ENCODE data around the gene NTSR1.

NTSR1 gene

DNA sequence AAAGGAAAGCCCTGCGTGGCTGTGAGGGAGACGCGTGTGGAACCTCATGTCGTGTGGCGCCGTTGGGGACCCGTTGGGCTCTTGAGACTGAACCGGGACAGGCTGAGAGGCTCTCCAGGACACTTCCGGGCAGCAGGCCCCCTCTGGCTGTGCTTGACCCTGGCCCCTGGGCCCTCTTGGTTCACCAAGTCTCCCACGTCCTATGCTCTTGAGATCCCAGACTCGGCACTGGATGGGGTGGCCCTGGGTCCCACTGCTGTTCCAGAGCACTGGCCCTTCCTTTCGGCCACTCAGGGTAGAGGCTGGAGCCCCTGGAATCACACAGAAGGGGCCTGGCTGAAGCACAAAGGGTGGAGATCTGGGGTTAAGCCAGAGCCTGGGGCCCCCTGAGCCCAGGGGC lies 30.4 kb downstream of the NTSR1 start:
- TF ChIP-seq CTCF (IDR thresholded peaks at IDR 0.05; ENCODE audit: low read depth, low read length): no peak
- DNase-seq (ENCODE audit: extremely low read depth, low read depth): no peak

DNA sequence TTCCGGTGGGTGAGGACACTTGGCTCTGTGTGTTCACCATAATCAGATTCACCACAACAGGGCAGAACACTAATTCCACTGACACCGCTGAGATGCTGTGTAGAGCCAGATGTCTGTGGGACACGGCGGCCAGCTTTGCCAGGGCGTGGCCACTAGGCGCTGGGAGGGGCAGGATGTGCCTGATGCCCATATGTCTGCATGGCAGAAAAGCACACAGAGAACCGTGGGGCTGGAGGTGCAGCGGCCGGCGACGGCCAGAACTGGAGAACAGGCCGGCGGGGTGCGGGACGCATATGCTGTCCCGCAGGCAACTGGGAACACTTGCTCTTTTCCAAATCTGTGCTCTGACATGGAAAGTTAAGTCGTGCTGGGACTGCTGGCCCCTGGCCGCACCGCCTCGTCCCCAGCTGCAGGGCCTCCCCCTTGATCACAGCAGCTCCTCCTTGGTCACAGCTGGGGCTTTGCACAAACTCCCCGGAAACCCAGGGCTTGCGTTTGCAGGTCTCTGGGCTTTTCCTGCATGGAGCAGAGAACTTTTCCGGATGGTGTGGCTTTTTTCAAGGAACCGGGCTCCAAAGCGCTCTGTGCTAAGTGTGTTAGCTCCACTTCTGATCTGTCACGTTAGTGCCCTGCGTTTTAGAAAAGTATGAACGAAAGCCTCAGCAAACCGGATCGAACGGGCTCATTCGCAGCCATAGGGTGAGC lies 31.1 kb downstream of the NTSR1 start:
- DNase-seq (ENCODE audit: extremely low read depth, low read depth): no peak
- TF ChIP-seq CTCF (IDR thresholded peaks at IDR 0.05; ENCODE audit: low read depth, low read length): no peak

- DNase-seq (ENCODE audit: extremely low read depth, low read depth): peak; percentile 28
These were observed 31.9 kb downstream of the NTSR1 start for GRCh38 chr20:62740286-62741141.

DNA sequence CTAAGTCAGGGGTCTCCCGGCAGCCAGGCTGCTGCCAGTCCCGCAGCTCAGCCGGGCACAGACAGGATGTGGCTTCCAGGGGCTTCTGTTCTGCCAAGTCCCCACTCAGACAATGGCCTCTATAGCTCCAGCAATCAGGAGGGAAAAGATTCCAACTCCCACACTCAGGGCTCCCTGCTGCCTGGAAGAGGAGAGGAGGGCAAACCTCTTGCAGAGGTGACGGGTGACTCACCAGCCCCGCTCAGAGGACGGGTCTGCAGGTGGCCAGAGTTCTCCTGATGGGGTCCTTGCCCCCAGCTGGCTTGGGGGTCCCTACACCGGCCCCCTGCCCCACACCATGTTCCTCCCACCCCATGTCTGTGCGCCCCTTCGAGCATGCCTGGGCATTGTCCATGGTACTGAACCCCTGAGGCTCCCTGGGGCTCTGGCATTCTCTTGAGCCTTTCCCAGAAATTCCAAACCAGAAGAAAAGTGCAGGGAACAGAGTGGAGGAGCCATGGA lies 32.6 kb downstream of the NTSR1 start:
- DNase-seq (ENCODE audit: extremely low read depth, low read depth): no peak
- no peak for TF ChIP-seq CTCF (IDR thresholded peaks at IDR 0.05; ENCODE audit: low read depth, low read length)

More at GRCh38 chr20:62740286-62741141, 31.9 kb downstream of the NTSR1 start:
- TF ChIP-seq CTCF (IDR thresholded peaks at IDR 0.05; ENCODE audit: low read depth, low read length): no peak

DNA sequence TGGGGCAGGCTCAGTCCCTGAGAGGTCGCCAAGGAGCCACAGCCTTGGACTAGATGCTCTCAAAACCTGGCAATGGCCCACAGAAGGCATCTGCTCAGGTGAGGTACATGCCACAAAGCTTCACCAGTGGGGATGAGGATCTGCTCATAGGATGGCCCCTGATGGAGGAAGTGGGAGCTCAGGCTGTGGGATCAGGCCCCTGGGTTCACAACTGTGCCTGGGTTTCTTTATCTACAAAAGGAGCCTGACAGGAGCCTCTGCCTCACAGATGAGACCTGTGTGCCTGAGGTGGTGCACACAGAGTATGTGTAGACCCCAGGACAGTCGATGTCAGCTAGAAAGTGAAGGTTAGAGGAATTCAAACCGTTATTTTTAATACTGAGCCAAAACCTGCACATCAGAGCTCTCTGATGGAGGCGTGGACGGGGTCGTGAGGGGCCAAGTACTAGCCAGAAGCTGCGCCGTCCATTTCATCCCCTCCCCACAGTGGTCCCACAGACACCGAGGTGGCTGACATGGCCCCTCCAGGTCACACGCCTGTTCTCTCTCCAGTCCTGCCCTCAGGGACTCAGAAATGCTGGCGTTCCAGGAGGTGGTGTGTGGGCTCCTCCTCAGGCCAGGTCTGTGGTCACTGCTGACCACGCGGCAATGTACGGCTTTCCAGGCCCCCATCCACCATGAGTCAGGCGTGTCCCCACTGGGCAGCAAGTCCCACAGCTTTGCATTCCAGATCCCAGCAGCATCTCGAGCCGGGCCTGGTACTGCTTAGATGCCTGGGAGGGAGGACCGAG lies 33.3 kb downstream of the NTSR1 start:
- DNase-seq (ENCODE audit: extremely low read depth, low read depth): no peak
- no peak for TF ChIP-seq CTCF (IDR thresholded peaks at IDR 0.05; ENCODE audit: low read depth, low read length)

DNA sequence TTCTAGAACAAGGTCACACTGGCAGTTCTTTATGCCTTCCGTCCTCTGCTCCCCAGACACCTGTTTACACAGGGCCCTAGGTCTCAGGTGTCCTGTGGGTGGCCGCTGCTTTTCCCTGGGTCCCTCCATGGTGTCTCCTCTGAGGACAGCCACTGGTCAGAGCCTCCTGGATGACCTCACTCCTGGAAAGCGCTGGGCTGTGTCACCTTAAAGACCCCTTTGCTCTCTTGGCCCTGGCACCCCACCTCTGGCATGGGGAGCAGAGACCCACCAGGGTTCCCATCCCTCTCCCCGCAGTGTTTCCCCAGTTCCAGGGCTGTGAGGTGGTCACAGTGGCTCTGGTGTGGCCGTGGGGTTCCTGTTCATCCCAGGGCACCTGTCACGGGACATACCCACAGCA lies 33.9 kb downstream of the NTSR1 start:
- no peak for DNase-seq (ENCODE audit: extremely low read depth, low read depth)
- no peak for TF ChIP-seq CTCF (IDR thresholded peaks at IDR 0.05; ENCODE audit: low read depth, low read length)

All from AG09319 (cell line).